ENCODE data around the gene BCL11B.
A peak's percentile ranks its signal among the peaks of the same experiment; 100 is the strongest.

Gene BCL11B

GRCh38 chr14:99255621-99256482, 16.1 kb downstream of the BCL11B start:
- peaks cover 2 to 8% of the 10 kb centered on the region in 2 donors for H3K36me3 ChIP-seq (ENCODE audit: control insufficient read depth in 2 of 2, insufficient read depth in 2 of 2, low read length in 2 of 2)
- no peaks in the 10 kb centered on the region for H3K9me3 ChIP-seq (ENCODE audit: control insufficient read depth in 2 of 2, low read length in 2 of 2)
- H3K9ac ChIP-seq (ENCODE audit: low read depth in 1 of 2, low read length in 2 of 2) = no peak overlapping the region
- H3K4me1 ChIP-seq (ENCODE audit: control insufficient read depth in 2 of 2, insufficient read depth in 2 of 2, low read length in 2 of 2) = no peaks in the 10 kb centered on the region
- no peak overlapping the region for H3K4me3 ChIP-seq (ENCODE audit: low read length in 2 of 2)
- no peak overlapping the region for H3K27ac ChIP-seq (ENCODE audit: low read depth in 2 of 2, low read length in 2 of 2)
- no peaks in the 10 kb centered on the region for H3K27me3 ChIP-seq (ENCODE audit: control insufficient read depth in 2 of 2, insufficient read depth in 2 of 2, low read length in 2 of 2)

- no peaks in the 10 kb centered on the region for H3K9me3 ChIP-seq (ENCODE audit: control insufficient read depth in 2 of 2, low read length in 2 of 2)
- peaks cover 2 to 8% of the 10 kb centered on the region in 2 donors for H3K36me3 ChIP-seq (ENCODE audit: control insufficient read depth in 2 of 2, insufficient read depth in 2 of 2, low read length in 2 of 2)
- no peak overlapping the region for H3K4me3 ChIP-seq (ENCODE audit: low read length in 2 of 2)
- H3K27ac ChIP-seq (ENCODE audit: low read depth in 2 of 2, low read length in 2 of 2) = no peak overlapping the region
- H3K27me3 ChIP-seq (ENCODE audit: control insufficient read depth in 2 of 2, insufficient read depth in 2 of 2, low read length in 2 of 2) = no peaks in the 10 kb centered on the region
- no peaks in the 10 kb centered on the region for H3K4me1 ChIP-seq (ENCODE audit: control insufficient read depth in 2 of 2, insufficient read depth in 2 of 2, low read length in 2 of 2)
- H3K9ac ChIP-seq (ENCODE audit: low read depth in 1 of 2, low read length in 2 of 2) = no peak overlapping the region
Measured at GRCh38 chr14:99254328-99255009, 17.5 kb downstream of the BCL11B start.

GRCh38 chr14:99253890-99254289, 18.1 kb downstream of the BCL11B start:
- Histone ChIP-seq H3K9ac (ENCODE audit: low read depth in 1 of 2, low read length in 2 of 2) (no peak overlapping the region), H3K9me3 (ENCODE audit: control insufficient read depth in 2 of 2, low read length in 2 of 2) (no peaks in the 10 kb centered on the region), H3K36me3 (ENCODE audit: control insufficient read depth in 2 of 2, insufficient read depth in 2 of 2, low read length in 2 of 2) (peaks cover 2 to 8% of the 10 kb centered on the region in 2 donors), H3K27ac (ENCODE audit: low read depth in 2 of 2, low read length in 2 of 2) (no peak overlapping the region), H3K4me1 (ENCODE audit: control insufficient read depth in 2 of 2, insufficient read depth in 2 of 2, low read length in 2 of 2) (no peaks in the 10 kb centered on the region), H3K27me3 (ENCODE audit: control insufficient read depth in 2 of 2, insufficient read depth in 2 of 2, low read length in 2 of 2) (no peaks in the 10 kb centered on the region), H3K4me3 (ENCODE audit: low read length in 2 of 2) (no peak overlapping the region)

GRCh38 chr14:99252940-99253868, 18.8 kb downstream of the BCL11B start:
- no peak overlapping the region for H3K4me3 ChIP-seq (ENCODE audit: low read length in 2 of 2)
- no peaks in the 10 kb centered on the region for H3K27me3 ChIP-seq (ENCODE audit: control insufficient read depth in 2 of 2, insufficient read depth in 2 of 2, low read length in 2 of 2)
- H3K9ac ChIP-seq (ENCODE audit: low read depth in 1 of 2, low read length in 2 of 2) = no peak overlapping the region
- H3K4me1 ChIP-seq (ENCODE audit: control insufficient read depth in 2 of 2, insufficient read depth in 2 of 2, low read length in 2 of 2) = no peaks in the 10 kb centered on the region
- peaks cover 2 to 8% of the 10 kb centered on the region in 2 donors for H3K36me3 ChIP-seq (ENCODE audit: control insufficient read depth in 2 of 2, insufficient read depth in 2 of 2, low read length in 2 of 2)
- H3K9me3 ChIP-seq (ENCODE audit: control insufficient read depth in 2 of 2, low read length in 2 of 2) = no peaks in the 10 kb centered on the region
- no peak overlapping the region for H3K27ac ChIP-seq (ENCODE audit: low read depth in 2 of 2, low read length in 2 of 2)

- Histone ChIP-seq H3K36me3 (ENCODE audit: control insufficient read depth in 2 of 2, insufficient read depth in 2 of 2, low read length in 2 of 2) (peaks cover 2 to 6% of the 10 kb centered on the region in 2 donors), H3K4me1 (ENCODE audit: control insufficient read depth in 2 of 2, insufficient read depth in 2 of 2, low read length in 2 of 2) (no peaks in the 10 kb centered on the region), H3K9me3 (ENCODE audit: control insufficient read depth in 2 of 2, low read length in 2 of 2) (no peaks in the 10 kb centered on the region), H3K27me3 (ENCODE audit: control insufficient read depth in 2 of 2, insufficient read depth in 2 of 2, low read length in 2 of 2) (peaks cover 0 to 4% of the 10 kb centered on the region in 2 donors), H3K27ac (ENCODE audit: low read depth in 2 of 2, low read length in 2 of 2) (no peak overlapping the region), H3K4me3 (ENCODE audit: low read length in 2 of 2) (no peak overlapping the region), H3K9ac (ENCODE audit: low read depth in 1 of 2, low read length in 2 of 2) (no peak overlapping the region)
Measured at GRCh38 chr14:99252443-99252939, 19.5 kb downstream of the BCL11B start.

- Histone ChIP-seq H3K27me3 (ENCODE audit: control insufficient read depth in 2 of 2, insufficient read depth in 2 of 2, low read length in 2 of 2) (peaks cover 0 to 5% of the 10 kb centered on the region in 2 donors), H3K27ac (ENCODE audit: low read depth in 2 of 2, low read length in 2 of 2) (no peak overlapping the region), H3K4me3 (ENCODE audit: low read length in 2 of 2) (no peak overlapping the region)
Measured at GRCh38 chr14:99251721-99252120, 20.3 kb downstream of the BCL11B start.

GRCh38 chr14:99250636-99251208, 21.3 kb downstream of the BCL11B start:
- H3K9ac ChIP-seq (ENCODE audit: low read depth in 1 of 2, low read length in 2 of 2) = no peak overlapping the region
- H3K27me3 ChIP-seq (ENCODE audit: control insufficient read depth in 2 of 2, insufficient read depth in 2 of 2, low read length in 2 of 2) = peaks cover 0 to 5% of the 10 kb centered on the region in 2 donors
- no peak overlapping the region for H3K4me3 ChIP-seq (ENCODE audit: low read length in 2 of 2)
- no peaks in the 10 kb centered on the region for H3K4me1 ChIP-seq (ENCODE audit: control insufficient read depth in 2 of 2, insufficient read depth in 2 of 2, low read length in 2 of 2)
- no peaks in the 10 kb centered on the region for H3K9me3 ChIP-seq (ENCODE audit: control insufficient read depth in 2 of 2, low read length in 2 of 2)
- no peaks in the 10 kb centered on the region for H3K36me3 ChIP-seq (ENCODE audit: control insufficient read depth in 2 of 2, insufficient read depth in 2 of 2, low read length in 2 of 2)
- no peak overlapping the region for H3K27ac ChIP-seq (ENCODE audit: low read depth in 2 of 2, low read length in 2 of 2)

More at GRCh38 chr14:99251721-99252120, 20.3 kb downstream of the BCL11B start:
- Histone ChIP-seq H3K4me1 (ENCODE audit: control insufficient read depth in 2 of 2, insufficient read depth in 2 of 2, low read length in 2 of 2) (no peaks in the 10 kb centered on the region), H3K36me3 (ENCODE audit: control insufficient read depth in 2 of 2, insufficient read depth in 2 of 2, low read length in 2 of 2) (peaks cover under 1 to 2% of the 10 kb centered on the region in 2 donors), H3K9ac (ENCODE audit: low read depth in 1 of 2, low read length in 2 of 2) (no peak overlapping the region), H3K9me3 (ENCODE audit: control insufficient read depth in 2 of 2, low read length in 2 of 2) (no peaks in the 10 kb centered on the region)

GRCh38 chr14:99249389-99249788, 22.6 kb downstream of the BCL11B start:
- no peak overlapping the region for H3K4me3 ChIP-seq (ENCODE audit: low read length in 2 of 2)
- no peaks in the 10 kb centered on the region for H3K9me3 ChIP-seq (ENCODE audit: control insufficient read depth in 2 of 2, low read length in 2 of 2)
- no peak overlapping the region for H3K27ac ChIP-seq (ENCODE audit: low read depth in 2 of 2, low read length in 2 of 2)
- no peaks in the 10 kb centered on the region for H3K36me3 ChIP-seq (ENCODE audit: control insufficient read depth in 2 of 2, insufficient read depth in 2 of 2, low read length in 2 of 2)
- H3K27me3 ChIP-seq (ENCODE audit: control insufficient read depth in 2 of 2, insufficient read depth in 2 of 2, low read length in 2 of 2) = peaks cover 0 to 9% of the 10 kb centered on the region in 2 donors
- H3K4me1 ChIP-seq (ENCODE audit: control insufficient read depth in 2 of 2, insufficient read depth in 2 of 2, low read length in 2 of 2) = no peaks in the 10 kb centered on the region
- H3K9ac ChIP-seq (ENCODE audit: low read depth in 1 of 2, low read length in 2 of 2) = no peak overlapping the region

GRCh38 chr14:99248761-99249171, 23.2 kb downstream of the BCL11B start:
- Histone ChIP-seq H3K27me3 (ENCODE audit: control insufficient read depth in 2 of 2, insufficient read depth in 2 of 2, low read length in 2 of 2) (peaks cover 0 to 9% of the 10 kb centered on the region in 2 donors), H3K4me1 (ENCODE audit: control insufficient read depth in 2 of 2, insufficient read depth in 2 of 2, low read length in 2 of 2) (no peaks in the 10 kb centered on the region), H3K36me3 (ENCODE audit: control insufficient read depth in 2 of 2, insufficient read depth in 2 of 2, low read length in 2 of 2) (no peaks in the 10 kb centered on the region), H3K9me3 (ENCODE audit: control insufficient read depth in 2 of 2, low read length in 2 of 2) (no peaks in the 10 kb centered on the region), H3K9ac (ENCODE audit: low read depth in 1 of 2, low read length in 2 of 2) (no peak overlapping the region), H3K4me3 (ENCODE audit: low read length in 2 of 2) (no peak overlapping the region), H3K27ac (ENCODE audit: low read depth in 2 of 2, low read length in 2 of 2) (peak overlapping the region in 1 of 2 donors; percentile 38)

All from mucosa of rectum (tissue), 2 donors.